Ovary (tissue), 9 donors: ENCODE results near the gene TMEM232. TPM values are rescaled to one million over a fixed set of nuclear protein-coding genes. Genes with fewer than 3 reads are reported as not detected.

Source experiments
- DNase-seq, 5 donors: peaks; one replicate each; pipeline ENCODE4 v3.0.0-alpha.2; 2019 to 2020
- H3K27ac ChIP-seq, 2 donors: fragments of 200-600 bp; one replicate each; pipeline versions ENCODE4 v1.5.1 to v1.8.0; 2019 to 2022
- H3K27me3 ChIP-seq: fragments of 200-600 bp; one replicate; pipeline ENCODE4 v1.8.0; 2022
- H3K36me3 ChIP-seq: fragments of 200-600 bp; sonication (generic); one replicate; pipeline ENCODE4 v1.5.1; 2019
- H3K4me1 ChIP-seq: one replicate; pipeline ENCODE4 v1.8.1; 2013; ENCODE audit warnings: mild to moderate bottlenecking, moderate library complexity; ENCODE audit not compliant: insufficient read depth
- H3K4me3 ChIP-seq: fragments of 200-600 bp; sonication (generic); one replicate; pipeline ENCODE4 v1.5.1; 2017
- H3K9me3 ChIP-seq, 2 donors: fragments of 200-600 bp in 1 of 2; sonication (generic) in 1 of 2; one replicate each; pipeline versions ENCODE4 v1.5.1 to v1.8.1; 2013 to 2019; ENCODE audit warnings: mild to moderate bottlenecking in 1 of 2, moderate library complexity in 1 of 2
- CTCF ChIP-seq, 3 donors: fragments of 450-650 bp in 2 of 3; fragments of 200-600 bp in 1 of 3; IDR thresholded peaks; one replicate each; pipeline versions ENCODE4 v1.5.1 to v1.8.0; 2016 to 2022; ENCODE audit warnings: antibody characterized with exemption in 3 of 3, mild to moderate bottlenecking in 1 of 3
- EP300 ChIP-seq: sonication (generic); formaldehyde crosslinking; IDR thresholded peaks from one replicate; pipeline ENCODE4 v1.6.1; 2017; ENCODE audit warnings: antibody characterized with exemption
- POLR2A ChIP-seq: fragments of 450-650 bp; IDR thresholded peaks from one replicate; pipeline ENCODE4 v1.6.1; 2017; ENCODE audit warnings: antibody characterized with exemption, mild to moderate bottlenecking, moderate library complexity
- WGBS, 3 donors: extraction: QIAGEN DNeasy Blood & Tissue Kit in 1 of 3; methylation state at CpG; one replicate each; pipeline versions ENCODE4 v1.1.5 to v1.1.7; 2013 to 2017; 5-methylcytosine and 5-hydroxymethylcytosine counted together
- intact Hi-C, 4 donors: fragments of 100-400 bp; cut with DNase I; formaldehyde crosslinking; loops; one replicate each; pipeline versions ENCODE4 v1.11.0 to v1.15.1; 2022 to 2023
- polyA plus RNA-seq, 2 donors: library from polyadenylated mRNA; stranded (reverse); fragments of 200-250 nt in 1 of 2; fragments of 350-450 nt in 1 of 2; fragmentation: Illumina TruSeq in 1 of 2; extraction: RNeasy Lipid Tissue Mini Kit (QIAGEN cat#74804) in 1 of 2; gene quantifications; one replicate each; pipeline ENCODE4 v1.2.3, GENCODE V29; 2013 to 2014
- total RNA-seq, 7 donors: library from RNA; depleted of rRNA in 2 of 7; stranded (reverse); fragments of >200 nt in 2 of 7; fragmentation: NEBNext Ultra II Directional in 3 of 7; extraction: Animal tissue kit (Norgen Biotek cat#: 25700) in 3 of 7; gene quantifications; one replicate each; pipeline versions ENCODE4 v1.1.0 to v1.2.4, GENCODE V29; 2016 to 2023
- donor health status: DM: no; HTN: no; CAD: no; lungs with moderate emphysema.
- donor health status: DM: no; HTN: no; CAD: no.
- donor health status: Bipolar disorder and iron deficiency.
- donor health status: DM: yes; HTN: yes; CAD: no.
- donor health status: DM: no; HTN: no; CAD: no.
- donor health status: DM: yes; HTN: yes; CAD: no.

Gene TMEM232
- total and polyA plus RNA-seq, 9 donors: 0.70 to 23.6 (median 2.8) TPM

- intact Hi-C loops: no loop called here
- Histone ChIP-seq H3K36me3 (no peaks in the 10 kb centered on the region), H3K4me1 (no peaks in the 10 kb centered on the region), H3K4me3 (no peak overlapping the region), H3K9me3 (no peaks in the 10 kb centered on the region), H3K27me3 (no peaks in the 10 kb centered on the region), H3K27ac (no peak overlapping the region)
- 85 to 94% (median 89%) methylated on average over 3 of the region's 3 CpGs for WGBS, 3 donors
- no peak for DNase-seq
- no peak for TF ChIP-seq EP300
- no peak for TF ChIP-seq CTCF (IDR thresholded peaks at IDR 0.05)
Measured at GRCh38 chr5:110477911-110478310, 248.6 kb downstream of the TMEM232 start.

GRCh38 chr5:110476164-110476563 lies 250.3 kb downstream of the TMEM232 start:
- intact Hi-C loops: no loop called here
- H3K27ac ChIP-seq: no peak overlapping the region
- H3K4me1 ChIP-seq: no peaks in the 10 kb centered on the region
- H3K4me3 ChIP-seq: no peak overlapping the region
- H3K9me3 ChIP-seq: no peaks in the 10 kb centered on the region
- H3K36me3 ChIP-seq: no peaks in the 10 kb centered on the region
- DNase-seq: no peak
- TF ChIP-seq EP300 (no peak), CTCF (IDR thresholded peaks at IDR 0.05) (no peak), POLR2A (no peak)
- no peaks in the 10 kb centered on the region for H3K27me3 ChIP-seq

- intact Hi-C loops: no loop called here
- Histone ChIP-seq H3K27ac (no peak overlapping the region), H3K4me3 (no peak overlapping the region), H3K27me3 (no peaks in the 10 kb centered on the region), H3K4me1 (no peaks in the 10 kb centered on the region), H3K36me3 (no peaks in the 10 kb centered on the region), H3K9me3 (peaks cover 0 to under 1% of the 10 kb centered on the region in 2 donors)
- no peak for TF ChIP-seq POLR2A
- no peak for TF ChIP-seq EP300
- TF ChIP-seq CTCF (IDR thresholded peaks at IDR 0.05): no peak
- WGBS, 3 donors: 86 to 94% (median 91%) methylated on average over 1 of the region's 1 CpG
- DNase-seq: no peak
Measured at GRCh38 chr5:110475529-110475928, 250.9 kb downstream of the TMEM232 start.

- WGBS, 3 donors: 79 to 90% (median 88%) methylated on average over 4 of the region's 4 CpGs
Measured at GRCh38 chr5:110469486-110469885, 257.0 kb downstream of the TMEM232 start.

More at GRCh38 chr5:110469486-110469885, 257.0 kb downstream of the TMEM232 start:
- H3K36me3 ChIP-seq: no peaks in the 10 kb centered on the region
- DNase-seq: no peak
- no peaks in the 10 kb centered on the region for H3K4me1 ChIP-seq
- H3K27ac ChIP-seq: no peak overlapping the region
- intact Hi-C loops: no loop called here
- peaks cover 0 to 4% of the 10 kb centered on the region in 2 donors for H3K9me3 ChIP-seq
- TF ChIP-seq EP300 (no peak), POLR2A (no peak), CTCF (IDR thresholded peaks at IDR 0.05) (no peak)
- H3K4me3 ChIP-seq: no peak overlapping the region
- no peaks in the 10 kb centered on the region for H3K27me3 ChIP-seq
